ENCODE data around the gene ADGRD1.

Gene ADGRD1

DNA sequence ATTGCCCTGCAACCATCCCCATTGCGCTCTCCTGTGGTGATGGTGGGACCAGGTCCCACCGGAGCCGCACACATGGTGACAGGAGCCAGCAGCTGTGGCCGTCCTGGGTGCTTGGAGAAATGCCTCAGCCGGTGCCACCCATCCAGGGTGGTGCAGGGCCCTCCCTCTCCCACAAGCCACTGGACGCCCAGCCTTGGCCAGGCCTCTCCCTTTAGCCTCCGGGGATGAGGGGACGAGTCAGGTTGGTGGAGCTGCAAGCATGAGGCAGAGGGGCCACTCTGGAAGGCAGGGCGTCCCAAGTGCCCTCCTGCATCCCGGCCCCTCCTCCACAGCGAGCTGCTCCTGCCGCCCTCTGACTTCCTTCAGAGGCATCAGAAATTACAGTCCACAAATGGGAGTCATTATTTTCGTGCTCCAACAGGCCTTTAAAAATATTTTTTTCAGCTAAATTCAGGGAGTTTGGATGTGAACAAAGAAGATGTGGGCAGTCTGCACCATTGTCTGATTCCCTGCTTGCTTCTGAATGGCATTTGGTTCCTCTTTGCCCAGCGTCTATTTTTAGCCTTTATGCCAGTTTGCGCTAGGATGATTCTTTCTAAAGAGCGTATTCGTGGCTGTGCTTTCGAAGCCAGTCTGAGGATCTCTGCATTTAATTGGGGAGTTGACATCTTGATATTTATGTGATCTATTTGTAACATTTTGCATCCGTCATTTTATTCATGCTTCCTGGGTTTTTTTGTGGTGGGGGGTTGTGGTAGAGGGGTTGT is 189.4 kb downstream of the ADGRD1 start:
- no peak for DNase-seq

DNA sequence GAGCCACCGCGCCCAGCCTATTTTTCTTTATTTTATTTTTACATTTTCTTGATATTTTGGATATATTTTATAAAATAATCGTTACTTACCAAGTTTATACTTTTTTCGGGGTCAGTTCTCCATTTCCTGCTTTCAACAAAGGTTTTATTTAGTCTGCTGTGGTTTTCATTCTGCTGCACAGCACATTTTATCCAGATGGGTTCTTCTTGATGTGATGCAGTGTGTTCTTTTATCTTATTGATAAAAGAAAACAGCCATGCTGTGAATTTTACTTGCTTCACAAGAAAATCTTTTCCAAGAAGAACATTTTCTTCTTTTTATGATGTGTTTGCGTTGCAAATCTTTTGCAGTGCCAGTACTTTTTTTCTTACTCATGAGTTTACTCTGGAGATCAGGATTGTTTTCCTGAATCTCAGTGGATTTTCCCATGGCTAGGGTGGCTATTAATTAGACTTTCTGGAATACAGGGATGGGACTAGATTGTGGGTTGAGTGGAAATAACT is 192.5 kb downstream of the ADGRD1 start:
- DNase-seq, result no peak

DNA sequence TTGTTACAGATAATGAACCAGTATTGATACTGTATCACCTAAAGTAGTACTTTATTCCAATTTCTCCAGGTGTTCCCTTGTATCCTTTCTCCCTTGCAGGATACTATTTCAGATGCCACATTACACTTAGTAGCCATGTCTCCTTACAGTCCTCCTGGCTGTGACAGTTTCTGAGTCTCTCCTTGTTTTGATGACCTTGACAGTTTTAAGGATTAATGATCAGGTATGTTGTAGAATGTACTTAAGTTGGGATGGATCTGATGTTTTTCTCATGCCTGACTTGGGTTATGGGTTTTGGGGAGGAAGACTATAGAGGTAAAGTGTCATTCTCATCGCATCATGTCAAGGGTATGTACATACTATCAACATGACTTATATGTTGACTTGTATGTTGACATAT is 193.6 kb downstream of the ADGRD1 start:
- DNase-seq, result no peak

GRCh38 chr12:131147894-131148293 is 194.2 kb downstream of the ADGRD1 start:
- no peak for DNase-seq

DNA sequence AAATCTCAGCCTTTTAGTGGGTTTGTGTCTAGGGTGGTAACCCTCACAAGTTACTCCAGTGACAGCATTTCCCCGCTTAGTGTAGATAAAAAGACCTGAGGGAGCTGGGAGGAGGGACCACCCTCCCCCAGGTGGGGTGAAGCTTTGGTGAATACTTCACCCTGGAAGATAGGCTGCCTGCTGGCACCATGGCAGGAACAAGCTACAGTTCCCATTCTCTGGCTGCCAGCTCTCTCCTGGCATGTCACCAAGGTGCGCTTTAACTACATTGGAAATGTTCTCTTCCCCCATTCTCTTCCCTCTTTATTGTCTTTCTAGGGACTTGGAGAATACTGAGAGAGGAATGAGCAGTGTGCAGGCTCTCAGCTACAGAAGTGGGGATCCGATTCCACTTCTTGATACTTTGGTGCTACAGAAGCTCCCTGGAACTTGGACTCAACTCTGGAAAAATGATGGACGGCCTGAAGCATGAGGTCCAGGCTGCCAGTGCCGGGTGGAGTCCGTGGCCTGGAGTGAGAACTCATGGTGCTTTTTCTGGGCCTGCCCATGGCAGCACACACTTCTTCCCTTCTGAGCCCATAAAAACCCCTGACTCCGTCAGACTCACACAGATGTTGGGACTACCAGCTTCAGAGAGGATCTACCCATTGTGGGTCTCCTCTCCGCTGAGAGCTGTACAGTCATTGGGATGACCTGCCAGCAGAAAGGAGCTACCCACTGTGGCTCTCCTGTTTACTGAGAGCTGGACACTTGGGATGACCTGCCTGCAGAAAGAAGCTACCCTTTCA is 198.0 kb downstream of the ADGRD1 start:
- no peak for DNase-seq

DNA sequence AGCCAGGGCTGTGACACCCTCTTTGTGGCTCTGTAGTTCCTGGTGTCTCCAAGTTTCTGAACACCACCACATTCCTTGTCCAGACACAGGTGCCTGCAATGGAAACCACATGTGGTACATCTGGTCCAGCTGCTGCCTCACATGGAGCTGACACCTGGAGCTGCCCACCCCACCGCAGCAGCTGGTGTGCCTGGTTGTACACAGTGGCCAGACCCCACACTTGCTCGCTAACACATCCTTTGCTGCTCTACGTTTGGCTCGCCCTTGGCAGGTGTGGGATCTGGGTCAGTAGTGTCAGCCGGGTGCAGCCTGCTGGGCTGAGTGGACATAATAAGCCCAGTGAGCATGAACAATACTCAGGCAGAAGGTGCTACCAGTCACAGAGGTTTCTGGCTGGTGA is 198.9 kb downstream of the ADGRD1 start:
- DNase-seq, result no peak

- DNase-seq, result no peak
These were observed 199.3 kb downstream of the ADGRD1 start for GRCh38 chr12:131153016-131153415.

DNA sequence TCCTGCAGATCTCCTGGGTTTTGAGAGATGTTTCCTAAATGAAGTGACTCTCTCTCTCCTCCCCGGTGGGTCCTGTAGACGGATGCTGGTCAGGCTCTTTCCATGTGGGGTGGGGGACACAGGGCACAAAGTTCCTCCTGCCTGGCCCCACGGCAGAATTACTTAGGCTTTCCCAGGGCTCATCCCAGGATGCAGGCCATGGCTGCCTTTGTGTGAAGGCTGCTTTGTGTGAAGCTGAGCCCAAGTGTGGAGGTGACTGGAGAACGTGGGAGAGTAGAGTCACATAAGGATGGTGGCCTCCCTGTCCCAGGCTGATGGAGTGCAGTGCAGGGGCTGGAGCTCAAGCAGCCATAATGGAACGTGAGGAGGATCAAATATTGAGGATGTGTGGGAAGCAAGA is 200.2 kb downstream of the ADGRD1 start:
- no peak for DNase-seq

GRCh38 chr12:131155131-131155530 is 201.4 kb downstream of the ADGRD1 start:
- no peak for DNase-seq

DNA sequence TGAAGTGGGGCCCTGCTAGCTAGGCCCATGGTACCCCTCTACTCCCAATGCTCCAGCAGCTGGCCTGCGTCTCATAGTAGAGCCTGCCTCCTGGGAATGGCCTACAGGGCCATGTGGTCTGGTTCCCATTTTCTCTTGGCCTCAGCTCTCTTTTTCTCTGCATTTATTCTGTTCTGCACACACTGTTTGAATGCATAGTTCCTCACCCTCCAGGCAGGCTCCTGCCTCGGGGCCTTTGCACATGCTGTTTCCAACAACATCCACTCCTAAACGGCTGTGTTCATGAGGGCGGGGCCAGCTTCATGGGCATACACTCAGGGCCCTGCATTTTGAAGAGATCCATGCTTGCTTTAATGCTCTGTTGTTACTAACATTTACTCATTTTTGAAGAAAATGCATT is 204.0 kb downstream of the ADGRD1 start:
- no peak for DNase-seq

GRCh38 chr12:131159660-131160059 is 206.0 kb downstream of the ADGRD1 start:
- DNase-seq, result no peak

DNA sequence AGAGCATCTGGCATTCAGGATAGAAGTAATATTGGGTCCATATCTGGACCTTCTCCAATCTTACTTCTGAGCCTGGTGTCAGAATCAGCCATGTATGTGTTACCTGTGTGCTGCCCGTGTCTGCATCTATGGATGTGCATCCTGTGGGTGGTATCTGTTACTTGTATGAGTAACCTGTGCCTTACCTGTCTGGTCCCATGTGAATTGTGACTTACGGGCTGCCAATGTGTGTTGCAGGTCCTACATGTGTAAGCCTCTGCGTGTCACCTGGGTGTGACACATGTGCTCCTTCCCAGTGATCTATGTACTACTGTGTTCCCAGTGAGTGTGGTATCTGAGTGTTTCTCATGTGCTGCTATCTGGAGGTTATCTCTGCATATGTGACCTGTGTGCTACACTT is 208.4 kb downstream of the ADGRD1 start:
- DNase-seq, result no peak

- no peak for DNase-seq
These were observed 209.6 kb downstream of the ADGRD1 start for GRCh38 chr12:131163189-131163738.

GRCh38 chr12:131164096-131164872 is 210.6 kb downstream of the ADGRD1 start:
- DNase-seq, result no peak

DNA sequence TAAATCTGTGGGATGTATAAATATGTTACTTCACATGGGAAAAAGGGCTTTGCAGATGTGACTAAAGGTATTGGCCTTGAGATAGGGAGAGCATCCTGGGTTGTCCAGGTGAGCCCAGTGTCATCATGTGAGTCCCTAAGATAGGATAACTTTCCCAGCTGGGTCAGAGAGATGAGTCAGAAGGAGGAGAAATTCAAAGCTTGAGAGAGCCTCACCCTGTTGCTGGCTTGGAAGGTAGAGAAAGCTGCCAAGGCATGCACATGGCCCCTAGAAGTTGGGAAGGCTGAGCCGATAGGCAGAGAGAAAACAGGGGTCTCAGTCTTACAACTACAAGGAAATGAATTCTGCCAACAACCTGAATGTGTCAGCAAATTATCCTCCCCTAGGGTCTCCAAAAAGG is 213.0 kb downstream of the ADGRD1 start:
- no peak for DNase-seq

DNA sequence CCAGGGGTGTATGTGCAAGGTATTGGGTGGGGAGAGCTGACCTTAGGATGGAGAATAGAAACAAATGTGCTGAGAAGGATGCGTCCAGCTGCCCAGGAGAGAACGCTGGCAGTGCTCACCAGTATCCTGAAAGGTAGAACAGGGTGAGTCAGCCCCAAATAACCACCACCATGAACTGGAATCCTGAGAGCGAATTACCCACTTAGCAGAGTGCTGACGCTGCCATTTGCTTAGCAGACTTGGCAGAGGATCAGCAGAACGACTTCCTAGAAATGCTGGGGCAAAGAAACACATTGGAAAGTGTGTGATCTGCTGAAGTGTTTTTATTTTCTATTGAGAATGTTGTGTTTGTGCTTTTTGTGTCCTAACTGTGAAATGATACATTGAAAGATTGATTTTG is 213.6 kb downstream of the ADGRD1 start:
- no peak for DNase-seq

GRCh38 chr12:131171029-131171428 is 217.3 kb downstream of the ADGRD1 start:
- no peak for DNase-seq

DNA sequence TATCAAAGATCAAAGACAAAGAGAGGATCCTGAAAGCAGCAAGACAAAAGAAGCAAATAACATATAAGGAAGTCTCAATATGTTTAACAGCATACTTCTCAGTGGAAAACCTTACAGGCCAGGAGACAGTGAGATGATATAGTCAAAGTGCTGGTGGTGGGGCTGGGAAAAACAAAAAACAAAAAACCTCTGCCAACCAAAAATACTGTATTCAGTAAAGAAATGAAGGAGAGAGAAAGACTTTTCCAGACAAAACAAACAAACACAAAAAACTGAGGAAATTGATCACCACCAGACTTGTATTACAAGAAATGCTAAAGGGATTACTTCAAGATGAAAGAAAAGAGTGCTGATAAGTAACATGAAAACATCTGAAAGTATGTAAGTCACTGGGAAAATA is 221.2 kb downstream of the ADGRD1 start:
- no peak for DNase-seq

- no peak for DNase-seq
These were observed 222.6 kb downstream of the ADGRD1 start for GRCh38 chr12:131176266-131176665.

GRCh38 chr12:131176926-131177325 is 223.2 kb downstream of the ADGRD1 start:
- DNase-seq, result no peak

DNA sequence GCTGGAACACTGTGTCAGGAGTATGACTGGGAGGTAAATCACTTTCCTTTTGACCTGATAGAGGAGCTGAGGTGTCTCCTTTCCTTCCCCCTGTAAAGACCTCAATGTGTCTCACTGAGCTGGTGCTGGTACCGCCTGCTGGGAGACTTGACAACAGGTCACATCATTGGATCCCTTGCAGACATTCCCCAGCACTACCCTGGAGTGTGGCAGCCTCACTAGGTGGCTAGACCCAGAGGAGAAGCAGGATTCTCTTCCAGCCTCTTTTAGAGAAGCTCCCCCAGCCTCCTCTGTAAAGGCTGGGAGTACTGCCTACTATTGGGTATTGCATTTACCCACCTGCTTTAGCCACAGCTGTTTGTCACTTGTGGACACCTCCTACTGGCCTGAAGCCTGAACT is 223.9 kb downstream of the ADGRD1 start:
- no peak for DNase-seq

GRCh38 chr12:131187602-131188001 is 233.9 kb downstream of the ADGRD1 start:
- DNase-seq, result no peak
